ENCODE data around the gene PLEKHH1. TPM values are rescaled to one million over a fixed set of nuclear protein-coding genes. Genes with fewer than 3 reads are reported as not detected.

The PLEKHH1 gene
- total RNA-seq, 1 donor from 2014 or later = 3.7 TPM

DNA sequence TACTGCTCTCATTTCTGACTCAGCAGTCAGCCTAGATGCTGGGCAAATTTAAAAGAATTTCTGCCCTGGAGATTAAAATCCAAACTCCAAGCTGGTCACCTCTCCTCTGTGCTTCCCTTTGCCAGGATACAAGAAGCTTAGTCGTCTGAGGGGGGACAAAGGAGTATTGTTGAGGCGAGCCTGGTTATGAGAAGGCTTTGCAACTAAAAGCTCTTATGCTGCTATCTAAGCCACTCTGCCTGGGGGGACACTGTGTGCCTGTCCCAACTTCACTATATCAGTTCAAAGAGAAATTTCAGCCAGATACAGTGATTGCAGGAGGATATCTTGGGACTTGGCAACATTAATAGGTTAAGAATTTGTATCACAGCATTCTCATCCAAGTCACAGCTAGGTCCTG lies 10.8 kb upstream of the PLEKHH1 start:
- no peak for TF ChIP-seq CTCF (IDR thresholded peaks at IDR 0.05; ENCODE audit: borderline replicate concordance)
- DNase-seq = no peak
- intact Hi-C loops (cut with micrococcal nuclease) = no loop called here
- no peaks in the 10 kb centered on the region for H3K36me3 ChIP-seq
- no peaks in the 10 kb centered on the region for H3K9me3 ChIP-seq (replicated peaks)
- no peak overlapping the region for H3K4me3 ChIP-seq
- no peak overlapping the region for H3K27ac ChIP-seq (replicated peaks)
- peaks cover 21% of the 10 kb centered on the region for H3K4me1 ChIP-seq
- H3K27me3 ChIP-seq (ENCODE audit: low read depth) = peaks cover 70% of the 10 kb centered on the region

- Histone ChIP-seq H3K27me3 (ENCODE audit: low read depth) (peaks cover 60% of the 10 kb centered on the region), H3K4me3 (no peak overlapping the region), H3K27ac (replicated peaks) (no peak overlapping the region), H3K4me1 (peaks cover 21% of the 10 kb centered on the region), H3K9me3 (replicated peaks) (no peaks in the 10 kb centered on the region), H3K36me3 (no peaks in the 10 kb centered on the region)
- intact Hi-C loops (cut with micrococcal nuclease) = no loop called here
- DNase-seq = no peak
- TF ChIP-seq CTCF (IDR thresholded peaks at IDR 0.05; ENCODE audit: borderline replicate concordance) = no peak
Observed at GRCh38 chr14:67523764-67524633, 9.1 kb upstream of the PLEKHH1 start.

DNA sequence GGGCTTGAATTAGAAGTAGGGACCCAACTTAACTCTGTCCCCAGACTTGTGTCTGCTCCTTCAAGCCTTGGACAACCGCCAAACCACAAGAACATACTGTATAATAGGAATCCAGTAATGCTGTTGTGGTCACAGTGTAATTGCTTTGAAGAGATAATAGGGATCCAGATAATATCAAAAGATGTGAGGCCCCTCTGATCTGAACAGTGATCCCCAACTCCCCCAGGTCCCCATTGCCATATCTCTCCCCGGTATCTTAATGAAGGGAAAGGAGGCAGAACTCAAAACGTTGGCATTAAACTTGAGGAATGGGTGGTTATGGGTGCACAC lies 8.5 kb upstream of the PLEKHH1 start:
- Histone ChIP-seq H3K27me3 (ENCODE audit: low read depth) (peaks cover 54% of the 10 kb centered on the region), H3K36me3 (no peaks in the 10 kb centered on the region), H3K4me3 (no peak overlapping the region), H3K9me3 (replicated peaks) (no peaks in the 10 kb centered on the region), H3K4me1 (peaks cover 21% of the 10 kb centered on the region), H3K27ac (replicated peaks) (no peak overlapping the region)
- no peak for TF ChIP-seq CTCF (IDR thresholded peaks at IDR 0.05; ENCODE audit: borderline replicate concordance)
- intact Hi-C loops (cut with micrococcal nuclease) = no loop called here
- DNase-seq = no peak

GRCh38 chr14:67525389-67525788 lies 7.7 kb upstream of the PLEKHH1 start:
- H3K36me3 ChIP-seq = no peaks in the 10 kb centered on the region
- DNase-seq = no peak
- no peak for TF ChIP-seq CTCF (IDR thresholded peaks at IDR 0.05; ENCODE audit: borderline replicate concordance)
- no peak overlapping the region for H3K4me3 ChIP-seq
- no peak overlapping the region for H3K27ac ChIP-seq (replicated peaks)
- intact Hi-C loops (cut with micrococcal nuclease) = no loop called here
- H3K27me3 ChIP-seq (ENCODE audit: low read depth) = peaks cover 47% of the 10 kb centered on the region
- H3K4me1 ChIP-seq = peaks cover 21% of the 10 kb centered on the region
- H3K9me3 ChIP-seq (replicated peaks) = no peaks in the 10 kb centered on the region

GRCh38 chr14:67526181-67526580 lies 6.9 kb upstream of the PLEKHH1 start:
- H3K9me3 ChIP-seq (replicated peaks) = no peaks in the 10 kb centered on the region
- H3K36me3 ChIP-seq = no peaks in the 10 kb centered on the region
- H3K4me3 ChIP-seq = no peak overlapping the region
- peaks cover 21% of the 10 kb centered on the region for H3K4me1 ChIP-seq
- intact Hi-C loops (cut with micrococcal nuclease) = no loop called here
- H3K27me3 ChIP-seq (ENCODE audit: low read depth) = peaks cover 42% of the 10 kb centered on the region
- H3K27ac ChIP-seq (replicated peaks) = no peak overlapping the region
- TF ChIP-seq CTCF (IDR thresholded peaks at IDR 0.05; ENCODE audit: borderline replicate concordance) = no peak
- DNase-seq = no peak

All from left ventricle myocardium inferior (tissue), 1 donor.